Measurements from ENCODE around the gene ABHD15. TPM values are rescaled to one million over a fixed set of nuclear protein-coding genes. Genes with fewer than 3 reads are reported as not detected.

The ABHD15 gene
- total and polyA plus RNA-seq, 2 donors (not counting 3 experiments of a cell fraction or from before 2014, with no cell fraction given) = 3.8 to 5.6 TPM

DNA sequence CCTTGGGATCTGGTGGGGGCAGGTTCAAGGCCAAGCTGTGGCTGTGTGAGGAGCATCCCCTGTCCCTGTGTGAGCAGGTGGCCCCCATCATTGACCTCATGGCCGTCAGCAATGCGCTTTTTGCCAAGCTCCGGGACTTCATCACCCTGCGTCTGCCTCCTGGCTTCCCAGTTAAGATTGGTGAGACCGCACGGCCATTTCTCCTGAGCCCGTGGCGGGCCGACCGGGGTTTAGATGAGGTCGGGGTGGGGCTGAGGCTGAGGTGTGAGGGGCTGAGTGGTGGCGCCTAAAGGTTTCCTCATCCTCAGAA lies 45.2 kb upstream of the ABHD15 start:
- Histone ChIP-seq H3K27me3 (ENCODE audit: control insufficient read depth in 2 of 2, insufficient read depth in 2 of 2, low read length in 2 of 2) (no peaks in the 10 kb centered on the region), H3K79me2 (ENCODE audit: control insufficient read depth, insufficient read depth, low read length) (no peaks in the 10 kb centered on the region), H3K4me2 (ENCODE audit: insufficient read depth, low read length) (no peak overlapping the region), H3K27ac (ENCODE audit: insufficient read depth, low read depth, low read length) (no peak overlapping the region), H3K9ac (replicated peaks; ENCODE audit: extremely low read depth, insufficient read depth, low read length) (no peak overlapping the region), H3K9me3 (replicated peaks; ENCODE audit: control insufficient read depth, insufficient read depth, low read length) (no peaks in the 10 kb centered on the region), H3K4me3 (replicated peaks in 1 of 3; ENCODE audit: insufficient read depth in 1 of 3, low read depth in 1 of 3, low read length in 3 of 3) (no peak overlapping the region), H3K9me1 (replicated peaks; ENCODE audit: control insufficient read depth, extremely low read depth, insufficient read depth, low read length) (no peaks in the 10 kb centered on the region), H2AFZ (ENCODE audit: low read depth, low read length) (no peak overlapping the region), H3K36me3 (ENCODE audit: control insufficient read depth in 2 of 2, extremely low read depth in 1 of 2, insufficient read depth in 2 of 2, low read length in 2 of 2) (peaks cover 0 to 4% of the 10 kb centered on the region in 2 experiments), H3K4me1 (ENCODE audit: control insufficient read depth, extremely low read depth, insufficient read depth, low read length) (peaks cover 21% of the 10 kb centered on the region), H4K20me1 (replicated peaks; ENCODE audit: control insufficient read depth, extremely low read depth, insufficient read depth, low read length) (no peaks in the 10 kb centered on the region)
- no peak for TF ChIP-seq FOS (IDR thresholded peaks at IDR 0.05; ENCODE audit: borderline replicate concordance, insufficient read depth, low read length)
- intact Hi-C loops (cut with micrococcal nuclease) = no loop called here
- no TSS peak for BruUV-seq (replicated peaks)
- DNase-seq (ENCODE audit: low read depth, low spot score) (no peak), FAIRE-seq (no peak)
- dilution Hi-C loops (cut with MboI; ENCODE audit: extremely low pct_ligation_motif_present, low sequenced_read_pairs) = no loop called here
- ChIA-PET POLR2A (no interaction called here), CTCF (interaction anchor here (0.8 kb wide), 1 partner anchor 20 kb away, joined by 4 read pairs; no protein-coding TSS in a partner anchor)

DNA sequence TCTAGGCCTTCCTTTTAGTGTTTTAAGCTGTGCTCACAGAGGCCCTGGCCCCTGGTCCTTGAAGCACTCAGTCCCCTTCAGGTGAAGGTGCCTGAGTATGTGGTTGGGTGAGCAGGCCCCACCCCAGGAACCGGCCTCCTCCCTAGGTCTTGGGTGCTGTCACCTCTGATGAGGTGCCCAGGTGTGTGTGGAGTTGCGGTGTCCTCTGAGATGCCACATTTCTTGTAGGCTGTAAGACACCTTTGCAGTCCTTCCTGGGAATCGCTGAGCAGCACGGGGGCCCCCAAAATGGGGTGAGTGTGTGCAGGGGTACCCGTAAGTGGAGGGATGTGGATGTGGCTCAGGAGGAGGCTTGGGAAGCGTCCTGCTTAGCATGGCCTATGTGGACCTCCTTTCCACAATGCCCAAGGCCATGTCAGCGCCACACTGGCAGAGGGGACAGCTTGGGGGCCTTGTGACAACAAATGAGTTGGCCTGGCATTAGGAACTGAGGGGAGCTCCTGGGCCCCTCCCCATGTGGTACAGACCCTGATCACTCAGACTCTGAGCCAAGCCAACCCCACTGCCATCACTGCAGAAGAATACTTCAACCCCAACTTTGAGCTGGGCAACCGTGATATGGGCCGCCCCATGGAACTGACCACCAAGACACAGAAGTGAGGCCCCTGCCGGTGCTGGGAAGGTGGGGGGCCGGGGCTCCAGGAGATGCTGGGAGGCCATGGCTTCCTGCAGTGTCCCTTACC lies 44.7 kb upstream of the ABHD15 start:
- ChIA-PET CTCF (interaction anchor here (0.8 kb wide), 1 partner anchor 20 kb away, joined by 4 read pairs; no protein-coding TSS in a partner anchor), POLR2A (no interaction called here)
- dilution Hi-C loops (cut with MboI; ENCODE audit: extremely low pct_ligation_motif_present, low sequenced_read_pairs) (no loop called here), intact Hi-C loops (cut with micrococcal nuclease) (no loop called here)
- Histone ChIP-seq H3K9ac (replicated peaks; ENCODE audit: extremely low read depth, insufficient read depth, low read length) (no peak overlapping the region), H2AFZ (ENCODE audit: low read depth, low read length) (no peak overlapping the region), H3K4me1 (ENCODE audit: control insufficient read depth, extremely low read depth, insufficient read depth, low read length) (peaks cover 20% of the 10 kb centered on the region), H3K79me2 (ENCODE audit: control insufficient read depth, insufficient read depth, low read length) (no peaks in the 10 kb centered on the region), H4K20me1 (replicated peaks; ENCODE audit: control insufficient read depth, extremely low read depth, insufficient read depth, low read length) (no peaks in the 10 kb centered on the region), H3K27me3 (ENCODE audit: control insufficient read depth in 2 of 2, insufficient read depth in 2 of 2, low read length in 2 of 2) (no peaks in the 10 kb centered on the region), H3K9me1 (replicated peaks; ENCODE audit: control insufficient read depth, extremely low read depth, insufficient read depth, low read length) (no peaks in the 10 kb centered on the region), H3K36me3 (ENCODE audit: control insufficient read depth in 2 of 2, extremely low read depth in 1 of 2, insufficient read depth in 2 of 2, low read length in 2 of 2) (peaks cover 0 to 4% of the 10 kb centered on the region in 2 experiments), H3K4me3 (replicated peaks in 1 of 3; ENCODE audit: insufficient read depth in 1 of 3, low read depth in 1 of 3, low read length in 3 of 3) (no peak overlapping the region), H3K9me3 (replicated peaks; ENCODE audit: control insufficient read depth, insufficient read depth, low read length) (no peaks in the 10 kb centered on the region), H3K27ac (ENCODE audit: insufficient read depth, low read depth, low read length) (no peak overlapping the region), H3K4me2 (ENCODE audit: insufficient read depth, low read length) (no peak overlapping the region)
- TF ChIP-seq GATA2 (IDR thresholded peaks at IDR 0.05; ENCODE audit: insufficient read depth, insufficient read length, low read depth, low read length) (no peak), POLR2A (IDR thresholded peaks at IDR 0.05; ENCODE audit: low read depth, low read length) (no peak)
- TF ChIP-seq, protein P1, sequence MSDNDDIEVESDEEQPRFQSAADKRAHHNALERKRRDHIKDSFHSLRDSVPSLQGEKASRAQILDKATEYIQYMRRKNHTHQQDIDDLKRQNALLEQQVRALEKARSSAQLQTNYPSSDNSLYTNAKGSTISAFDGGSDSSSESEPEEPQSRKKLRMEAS (IDR thresholded peaks at IDR 0.05; ENCODE audit: insufficient read depth, insufficient read length) = no peak
- no peak for FAIRE-seq
- DNase-seq (ENCODE audit: low read depth, low spot score) = no peak
- BruUV-seq (replicated peaks) = no TSS peak

Data from endothelial cell of umbilical vein (primary cell).